HG03378 (cell line): Measurements from ENCODE around the gene POLE3.
"Not testable (repeated sequence)": the region's sequence is repeated elsewhere in the genome, so short reads cannot be mapped to it uniquely, and the experiment has no call there.

ENCODE experiments used
- ATAC-seq: cut with Tn5 transposase; IDR thresholded peaks from one replicate; pipeline ENCODE4 v1.9.1; 2021; ENCODE audit warnings: mild to moderate bottlenecking, moderate library complexity; ENCODE audit not compliant: unreplicated experiment

POLE3 gene

GRCh38 chr9:113406353-113406752 lies 4.1 kb downstream of the POLE3 start:
- not testable (repeated sequence) for ATAC-seq

DNA sequence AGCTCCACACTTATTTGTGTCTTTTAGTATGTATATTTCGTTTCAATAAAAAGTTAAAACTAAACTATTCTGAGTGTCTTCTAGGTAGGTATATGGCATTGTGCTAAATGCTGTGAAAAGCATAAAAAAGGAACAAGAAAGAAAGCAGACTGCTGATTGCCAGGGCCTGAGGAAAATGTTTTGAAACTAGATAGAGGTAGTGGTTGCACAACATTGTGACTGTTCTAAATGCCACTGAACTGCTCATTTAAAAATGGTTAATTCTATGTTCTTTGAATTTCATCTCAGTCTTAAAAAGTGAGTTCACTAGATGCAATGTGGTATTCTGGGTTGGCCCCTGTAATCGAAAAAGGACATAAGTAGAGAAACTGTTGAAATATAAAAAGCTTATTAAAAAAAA lies 6.8 kb downstream of the POLE3 start:
- ATAC-seq = no peak

DNA sequence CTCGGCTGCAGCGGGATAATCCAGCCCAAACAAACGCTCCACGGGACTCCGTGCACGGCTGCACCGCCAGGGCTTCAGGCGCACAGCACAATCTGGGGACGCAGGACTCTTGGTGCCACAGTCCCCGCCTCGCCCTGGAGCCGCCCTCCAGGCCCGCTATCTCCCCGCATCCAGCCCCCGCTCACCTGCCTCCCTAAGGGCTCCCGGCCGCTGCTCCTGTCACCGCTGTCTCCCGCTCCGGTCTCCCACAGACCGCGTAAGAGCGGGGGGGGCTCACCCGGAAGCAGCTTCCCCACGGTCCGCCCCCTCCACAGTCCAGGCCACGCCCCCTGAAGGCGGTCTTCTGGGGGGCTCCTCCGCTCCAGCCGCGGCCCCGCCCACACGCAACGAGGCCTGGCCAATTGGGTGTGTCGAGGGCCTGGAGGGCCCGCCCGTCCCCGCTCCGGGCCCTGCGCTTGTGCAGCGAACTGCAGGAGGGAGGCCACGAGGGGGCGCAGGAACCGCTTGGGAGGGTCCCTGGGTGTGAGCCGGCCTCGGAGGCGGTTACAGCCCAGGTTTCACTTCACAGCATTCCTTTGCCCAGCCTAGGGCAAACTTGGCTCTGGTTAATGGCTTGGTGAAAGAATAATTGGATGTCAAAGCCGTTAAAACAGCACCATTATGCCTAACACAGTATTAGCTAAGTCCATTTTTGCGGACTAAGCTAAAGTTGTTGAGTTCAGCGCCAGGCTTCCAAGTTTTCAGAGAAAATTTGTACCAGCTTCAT lies 9.3 kb downstream of the POLE3 start, which contains the start of gene ALAD:
Gene ALAD, minus strand, starts transcription at position 258 of the 766 bp plus-strand sequence. CDS start 7,725 bp downstream, outside the sequence.
- ATAC-seq = peak; percentile 87

DNA sequence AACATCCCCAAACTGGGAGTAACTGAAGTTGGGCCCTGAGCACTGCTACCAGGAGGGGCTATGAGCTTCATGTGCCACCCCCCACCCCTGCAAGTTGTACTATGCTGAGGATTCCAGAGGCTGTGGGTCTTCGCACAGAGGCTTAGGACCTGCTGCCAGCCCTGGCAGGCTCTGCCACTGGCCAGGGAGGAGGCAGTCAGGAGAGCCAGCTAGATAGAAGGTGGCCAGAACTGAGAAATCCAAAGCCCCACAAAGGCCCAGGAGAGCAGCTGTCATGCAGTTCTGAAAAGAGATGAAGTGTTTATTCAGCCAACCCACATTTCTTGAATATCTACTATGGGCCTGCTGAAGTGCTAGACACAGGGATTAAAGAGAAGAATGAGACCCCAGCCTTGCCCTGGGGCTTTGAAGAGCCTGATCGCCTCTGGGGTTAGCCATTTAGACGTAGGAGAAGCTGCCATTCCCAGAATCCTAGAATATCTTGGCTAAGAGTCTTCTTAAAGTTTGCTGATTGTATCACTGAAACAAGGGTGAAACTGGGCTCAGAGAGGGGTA lies 10.8 kb downstream of the POLE3 start:
- ATAC-seq = no peak

- no peak for ATAC-seq
Observed at GRCh38 chr9:113398796-113399195, 11.7 kb downstream of the POLE3 start.

DNA sequence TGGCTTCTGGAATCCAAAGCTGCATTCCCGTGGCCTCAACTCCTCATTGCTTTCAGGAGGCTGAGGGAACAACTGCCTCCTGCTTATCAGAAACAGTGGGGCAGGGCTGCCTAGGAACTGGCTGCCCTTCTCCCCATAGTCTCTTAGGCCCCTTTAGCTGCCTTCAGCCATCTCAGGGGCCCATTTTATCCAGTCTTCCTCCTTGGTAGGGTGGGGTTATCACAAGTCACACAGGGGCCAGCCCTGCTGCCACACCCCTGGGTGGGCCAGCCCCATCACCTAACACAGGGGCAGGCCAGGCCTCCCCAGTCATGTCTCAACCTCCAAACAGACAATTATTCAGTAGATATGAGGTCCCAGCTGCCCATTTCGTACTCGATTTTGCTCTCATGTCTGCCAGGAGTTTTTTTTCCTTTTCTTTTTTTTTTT lies 13.3 kb downstream of the POLE3 start:
- ATAC-seq = no peak

DNA sequence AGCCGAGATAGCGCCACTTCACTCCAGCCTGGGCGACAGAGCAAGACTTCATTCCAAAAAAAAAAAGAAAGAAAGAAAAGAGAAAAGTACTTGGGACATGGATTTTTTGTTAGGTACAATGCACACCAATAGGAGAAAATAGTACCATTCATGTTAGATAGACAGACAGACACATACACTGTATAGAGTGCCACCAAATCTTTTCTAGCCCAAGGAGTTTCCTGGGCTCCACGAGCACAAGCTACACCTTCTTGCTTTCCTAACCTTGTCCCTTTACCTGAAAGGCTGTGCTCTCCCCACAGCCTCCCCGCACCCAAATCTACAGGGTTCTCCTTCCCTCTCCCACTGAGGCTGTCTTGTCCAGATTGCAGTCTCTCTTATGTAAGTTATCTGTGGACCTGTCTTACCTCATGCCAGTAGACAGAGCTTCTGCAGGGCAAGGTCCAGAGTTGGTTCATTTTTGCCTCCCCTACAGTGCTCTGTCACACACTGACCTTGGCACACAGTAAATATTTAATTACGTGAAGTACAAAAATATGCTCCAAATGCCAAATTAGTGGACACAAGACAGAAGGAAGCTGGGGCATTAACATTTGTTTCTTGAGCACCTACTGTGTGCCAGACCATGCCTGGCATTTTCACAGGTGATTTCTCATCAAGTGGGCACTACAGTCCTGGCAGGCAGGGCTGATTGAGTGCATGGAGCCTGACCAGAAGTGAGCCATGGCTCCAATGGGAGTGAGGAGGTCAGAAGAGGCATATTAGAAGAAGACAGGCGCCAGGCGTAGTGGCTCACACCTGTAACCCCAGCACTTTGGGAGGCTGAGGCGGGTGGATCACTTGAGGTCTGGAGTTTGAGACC lies 15.2 kb downstream of the POLE3 start:
- no peak for ATAC-seq

DNA sequence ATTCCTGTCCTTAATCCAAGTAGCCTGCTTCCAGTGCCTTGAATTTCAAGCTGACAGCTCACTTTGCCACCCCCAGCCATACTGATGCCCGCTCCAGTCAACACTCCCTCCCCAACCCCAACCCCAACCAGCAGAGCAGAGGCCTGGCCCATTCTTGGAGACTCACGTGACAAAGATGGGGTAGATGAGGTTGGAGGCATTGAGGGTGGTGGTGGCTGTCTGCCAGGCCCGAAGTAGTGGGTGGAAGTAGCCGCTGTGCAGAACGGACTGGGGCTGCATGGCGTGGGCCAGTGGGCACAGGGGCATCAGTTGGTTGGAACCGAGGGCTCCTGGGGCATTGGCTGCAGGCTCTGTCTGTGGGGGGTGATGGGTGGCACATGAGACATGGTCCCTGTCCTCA lies 17.2 kb downstream of the POLE3 start:
- no peak for ATAC-seq

GRCh38 chr9:113391917-113392316 lies 18.6 kb downstream of the POLE3 start:
- no peak for ATAC-seq

DNA sequence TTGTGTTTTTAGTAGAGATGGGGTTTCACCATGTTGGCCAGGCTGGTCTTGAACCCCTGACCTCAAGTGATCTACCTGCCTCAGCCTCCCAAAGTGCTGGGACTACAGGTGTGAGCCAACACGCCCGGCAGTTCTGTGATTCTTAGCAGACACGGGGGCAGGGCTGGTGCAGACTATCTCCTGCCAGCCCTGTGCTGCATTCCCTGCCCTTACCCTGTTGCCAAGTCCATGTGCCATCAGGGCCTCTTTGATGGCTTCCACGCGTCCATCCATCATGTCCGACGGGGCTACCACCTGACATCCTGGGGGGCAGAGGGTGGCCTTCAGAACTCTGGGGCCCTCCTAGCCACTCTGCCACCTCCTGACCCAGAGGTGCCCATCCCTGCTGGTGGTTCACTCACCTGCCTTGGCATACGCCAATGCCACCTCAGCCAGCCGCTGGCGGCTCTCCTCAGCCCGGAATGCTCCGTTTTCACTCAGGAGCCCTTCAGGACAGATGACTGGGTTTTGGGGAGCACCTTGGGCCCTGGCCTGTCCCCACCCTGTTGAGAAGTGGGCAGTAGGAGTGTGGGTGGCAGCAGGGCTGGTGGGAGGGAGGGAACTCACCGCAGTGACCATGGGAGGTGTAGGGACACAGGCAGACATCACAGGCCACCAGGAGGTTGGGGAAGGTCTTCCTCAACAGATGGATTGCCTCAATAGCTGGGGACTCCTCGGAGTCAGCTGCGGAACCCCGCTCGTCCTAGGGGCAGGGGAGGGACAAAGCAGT lies 20.1 kb downstream of the POLE3 start:
- no peak for ATAC-seq

GRCh38 chr9:113389451-113389850 lies 21.0 kb downstream of the POLE3 start:
- ATAC-seq = no peak

GRCh38 chr9:113388833-113389232 lies 21.6 kb downstream of the POLE3 start:
- no peak for ATAC-seq

- no peak for ATAC-seq
Observed at GRCh38 chr9:113387560-113388230, 22.8 kb downstream of the POLE3 start.

GRCh38 chr9:113386571-113387393 lies 23.7 kb downstream of the POLE3 start:
- ATAC-seq = no peak

- no peak for ATAC-seq
Observed at GRCh38 chr9:113381909-113382411, 28.5 kb downstream of the POLE3 start.

- ATAC-seq = not testable (repeated sequence)
Observed at GRCh38 chr9:113381441-113381840, 29.0 kb downstream of the POLE3 start.

DNA sequence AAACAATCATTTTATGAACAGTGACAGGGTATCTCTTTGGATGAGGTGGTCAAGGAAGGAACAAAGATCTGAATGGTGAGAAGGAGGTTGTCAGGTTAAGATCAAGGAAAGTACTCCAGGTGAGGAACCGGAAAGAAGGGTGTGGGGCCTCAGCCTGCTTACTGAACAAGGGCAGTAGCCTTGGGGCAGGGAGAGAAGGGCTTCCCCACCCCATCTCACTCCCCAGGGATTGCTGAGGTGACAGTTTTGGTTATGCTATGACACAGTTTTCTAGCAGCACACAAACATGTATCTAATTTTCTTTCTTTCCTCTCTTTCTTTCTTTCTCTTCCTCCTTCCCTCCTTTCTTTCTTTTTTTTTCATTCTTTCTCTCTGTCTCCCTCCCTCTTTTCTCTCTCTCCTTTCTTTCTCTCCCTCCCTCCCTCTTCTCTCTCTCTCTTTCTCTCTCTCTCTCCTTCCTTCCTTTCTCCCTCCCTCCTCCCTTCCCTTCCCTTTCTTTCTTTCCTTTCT lies 29.6 kb downstream of the POLE3 start:
- peak; percentile 69 for ATAC-seq

DNA sequence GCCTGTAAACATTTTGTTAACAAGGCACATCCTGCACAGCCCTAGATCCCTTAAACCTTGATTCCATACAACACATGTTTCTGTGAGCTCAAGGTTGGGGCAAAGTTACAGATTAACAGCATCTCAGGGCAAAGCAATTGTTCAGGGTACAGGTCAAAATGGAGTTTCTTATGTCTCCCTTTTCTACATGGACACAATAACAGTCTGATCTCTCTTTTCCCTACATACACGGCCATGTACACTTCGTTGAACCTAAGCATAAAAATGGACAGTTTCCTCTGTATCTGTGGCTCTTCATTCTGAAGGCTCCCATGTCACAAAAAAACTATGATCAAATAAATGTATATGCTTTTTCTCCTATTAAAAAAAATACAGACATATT lies 30.7 kb downstream of the POLE3 start:
- ATAC-seq = not testable (repeated sequence)
